Lower leg skin (tissue), 3 donors: ENCODE results near the gene LAMTOR2.

ENCODE experiments used
- POLR2A ChIP-seq, 2 donors: fragments of 450-650 bp; IDR thresholded peaks; one replicate each; pipeline ENCODE4 v1.6.1; 2016 to 2017; ENCODE audit warnings: antibody characterized with exemption in 2 of 2, mild to moderate bottlenecking in 1 of 2, moderate library complexity in 1 of 2
- TF ChIP-seq, protein P1 (sequence below), 3 donors: fragments of 450-650 bp; IDR thresholded peaks; one replicate each; pipeline ENCODE4 v1.5.1; 2016; ENCODE audit warnings: antibody characterized with exemption in 3 of 3, mild to moderate bottlenecking in 3 of 3, moderate library complexity in 2 of 3

DNA sequence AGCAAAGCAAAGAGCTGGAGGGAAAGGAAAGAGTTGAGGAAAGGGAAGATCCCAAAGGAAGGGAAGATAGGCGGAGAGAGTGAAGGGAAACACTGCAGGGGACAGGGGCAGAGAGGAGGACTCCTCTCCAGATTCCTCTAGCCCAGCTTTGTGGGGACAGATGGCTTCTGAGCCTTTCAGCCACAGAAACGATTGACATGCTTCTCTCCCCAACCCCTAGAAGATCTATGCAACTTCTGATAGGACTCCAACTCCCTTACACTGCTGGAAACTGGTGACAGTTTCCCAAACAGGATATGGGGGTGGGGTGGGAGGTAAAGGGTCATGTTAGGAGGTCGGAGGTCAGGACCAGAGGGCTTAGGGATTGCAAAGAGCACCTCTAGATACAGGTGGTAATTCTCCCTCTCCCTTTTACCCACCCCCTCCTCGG is 21.2 kb downstream of the LAMTOR2 start:
- TF ChIP-seq, protein P1, sequence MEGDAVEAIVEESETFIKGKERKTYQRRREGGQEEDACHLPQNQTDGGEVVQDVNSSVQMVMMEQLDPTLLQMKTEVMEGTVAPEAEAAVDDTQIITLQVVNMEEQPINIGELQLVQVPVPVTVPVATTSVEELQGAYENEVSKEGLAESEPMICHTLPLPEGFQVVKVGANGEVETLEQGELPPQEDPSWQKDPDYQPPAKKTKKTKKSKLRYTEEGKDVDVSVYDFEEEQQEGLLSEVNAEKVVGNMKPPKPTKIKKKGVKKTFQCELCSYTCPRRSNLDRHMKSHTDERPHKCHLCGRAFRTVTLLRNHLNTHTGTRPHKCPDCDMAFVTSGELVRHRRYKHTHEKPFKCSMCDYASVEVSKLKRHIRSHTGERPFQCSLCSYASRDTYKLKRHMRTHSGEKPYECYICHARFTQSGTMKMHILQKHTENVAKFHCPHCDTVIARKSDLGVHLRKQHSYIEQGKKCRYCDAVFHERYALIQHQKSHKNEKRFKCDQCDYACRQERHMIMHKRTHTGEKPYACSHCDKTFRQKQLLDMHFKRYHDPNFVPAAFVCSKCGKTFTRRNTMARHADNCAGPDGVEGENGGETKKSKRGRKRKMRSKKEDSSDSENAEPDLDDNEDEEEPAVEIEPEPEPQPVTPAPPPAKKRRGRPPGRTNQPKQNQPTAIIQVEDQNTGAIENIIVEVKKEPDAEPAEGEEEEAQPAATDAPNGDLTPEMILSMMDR (IDR thresholded peaks at IDR 0.05): no peak
- no peak for TF ChIP-seq POLR2A (IDR thresholded peaks at IDR 0.05)
